SKM-1 (cell line): ENCODE measurements around the gene PTPRN2.

Experiments
- DNase-seq: peaks from one replicate; lab custom pipeline; 2025; ENCODE audit not compliant: unreplicated experiment; lab: John Stamatoyannopoulos, UW

The PTPRN2 gene

GRCh38 chr7:157820796-157821195 is 766.8 kb downstream of the PTPRN2 start:
- no peak for DNase-seq

GRCh38 chr7:157819455-157819807 is 768.2 kb downstream of the PTPRN2 start:
- no peak for DNase-seq

GRCh38 chr7:157818701-157819454 is 768.7 kb downstream of the PTPRN2 start:
- DNase-seq, result no peak

GRCh38 chr7:157817944-157818700 is 769.5 kb downstream of the PTPRN2 start:
- DNase-seq, result no peak

GRCh38 chr7:157817433-157817832 is 770.2 kb downstream of the PTPRN2 start:
- DNase-seq, result no peak

- DNase-seq, result no peak
These were observed 770.9 kb downstream of the PTPRN2 start for GRCh38 chr7:157816526-157817250.

GRCh38 chr7:157816086-157816485 is 771.5 kb downstream of the PTPRN2 start:
- DNase-seq, result no peak

- no peak for DNase-seq
These were observed 772.0 kb downstream of the PTPRN2 start for GRCh38 chr7:157815706-157816022.

GRCh38 chr7:157814931-157815705 is 772.5 kb downstream of the PTPRN2 start:
- no peak for DNase-seq

GRCh38 chr7:157813741-157814661 is 773.6 kb downstream of the PTPRN2 start:
- no peak for DNase-seq

GRCh38 chr7:157813053-157813452 is 774.6 kb downstream of the PTPRN2 start:
- DNase-seq, result no peak

GRCh38 chr7:157811946-157812345 is 775.7 kb downstream of the PTPRN2 start:
- DNase-seq, result no peak

- DNase-seq, result no peak
These were observed 777.5 kb downstream of the PTPRN2 start for GRCh38 chr7:157809863-157810851.

- no peak for DNase-seq
These were observed 778.3 kb downstream of the PTPRN2 start for GRCh38 chr7:157809154-157809862.

GRCh38 chr7:157808042-157808441 is 779.6 kb downstream of the PTPRN2 start:
- no peak for DNase-seq

- no peak for DNase-seq
These were observed 780.1 kb downstream of the PTPRN2 start for GRCh38 chr7:157807510-157807909.

GRCh38 chr7:157806711-157807110 is 780.9 kb downstream of the PTPRN2 start:
- DNase-seq, result no peak

GRCh38 chr7:157805713-157806112 is 781.9 kb downstream of the PTPRN2 start:
- DNase-seq, result no peak
